ENCODE data around the gene RACK1. TPM values are rescaled to one million over a fixed set of nuclear protein-coding genes. Genes with fewer than 3 reads are reported as not detected.
A peak's percentile ranks its signal among the peaks of the same experiment; 100 is the strongest.

The RACK1 gene
- total and polyA plus RNA-seq, 2 of the 13 experiments (the other 11 are each of a cell fraction or from before 2014, with no cell fraction given) = 2,514 to 6,141 TPM

GRCh38 chr5:181235689-181236366 lies 7.9 kb downstream of the RACK1 start (continued):
- TF ChIP-seq HOXA7 (CRISPR knock-in tag; IDR thresholded peaks at IDR 0.05) (no peak; the same call in 1 of the 2 replicates), ZFP37 (CRISPR knock-in tag; IDR thresholded peaks at IDR 0.05; ENCODE audit: borderline replicate concordance) (no peak), RBM22 (optimal IDR thresholded peaks at IDR 0.05; ENCODE audit: low read length) (peak; percentile 99), PTBP1 (IDR thresholded peaks at IDR 0.05; ENCODE audit: low read depth, low read length, poor library complexity, severe bottlenecking) (no peak)
- TF ChIP-seq, protein P1, sequence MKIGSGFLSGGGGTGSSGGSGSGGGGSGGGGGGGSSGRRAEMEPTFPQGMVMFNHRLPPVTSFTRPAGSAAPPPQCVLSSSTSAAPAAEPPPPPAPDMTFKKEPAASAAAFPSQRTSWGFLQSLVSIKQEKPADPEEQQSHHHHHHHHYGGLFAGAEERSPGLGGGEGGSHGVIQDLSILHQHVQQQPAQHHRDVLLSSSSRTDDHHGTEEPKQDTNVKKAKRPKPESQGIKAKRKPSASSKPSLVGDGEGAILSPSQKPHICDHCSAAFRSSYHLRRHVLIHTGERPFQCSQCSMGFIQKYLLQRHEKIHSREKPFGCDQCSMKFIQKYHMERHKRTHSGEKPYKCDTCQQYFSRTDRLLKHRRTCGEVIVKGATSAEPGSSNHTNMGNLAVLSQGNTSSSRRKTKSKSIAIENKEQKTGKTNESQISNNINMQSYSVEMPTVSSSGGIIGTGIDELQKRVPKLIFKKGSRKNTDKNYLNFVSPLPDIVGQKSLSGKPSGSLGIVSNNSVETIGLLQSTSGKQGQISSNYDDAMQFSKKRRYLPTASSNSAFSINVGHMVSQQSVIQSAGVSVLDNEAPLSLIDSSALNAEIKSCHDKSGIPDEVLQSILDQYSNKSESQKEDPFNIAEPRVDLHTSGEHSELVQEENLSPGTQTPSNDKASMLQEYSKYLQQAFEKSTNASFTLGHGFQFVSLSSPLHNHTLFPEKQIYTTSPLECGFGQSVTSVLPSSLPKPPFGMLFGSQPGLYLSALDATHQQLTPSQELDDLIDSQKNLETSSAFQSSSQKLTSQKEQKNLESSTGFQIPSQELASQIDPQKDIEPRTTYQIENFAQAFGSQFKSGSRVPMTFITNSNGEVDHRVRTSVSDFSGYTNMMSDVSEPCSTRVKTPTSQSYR (CRISPR knock-in tag; IDR thresholded peaks at IDR 0.05; ENCODE audit: borderline replicate concordance) = no peak

DNA sequence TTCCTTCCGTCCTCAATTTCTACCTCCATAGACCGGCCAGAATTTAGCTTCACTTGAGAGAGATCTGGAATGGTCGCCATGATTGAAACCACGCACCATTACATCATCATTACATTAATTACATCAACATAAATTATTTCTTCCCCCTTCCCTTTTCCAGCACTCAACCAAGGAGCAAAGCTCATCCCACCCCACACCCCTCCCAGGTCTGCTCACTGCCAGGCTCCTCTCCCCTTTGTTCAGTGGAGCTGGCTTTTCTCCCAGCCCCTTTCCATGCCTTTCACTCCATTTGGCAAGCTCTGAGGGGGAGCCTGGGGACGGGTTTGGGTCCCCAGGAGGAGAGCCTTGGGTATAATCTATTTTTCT lies 8.4 kb downstream of the RACK1 start:
- intact Hi-C loops (cut with micrococcal nuclease; ENCODE audit: unreplicated experiment) = no loop called here
- peaks cover 42% of the 10 kb centered on the region for H4K20me1 ChIP-seq (ENCODE audit: insufficient read depth, low read length)
- TSS peak; percentile 39 for BruUV-seq (replicated peaks)
- no peak overlapping the region for H3K4me2 ChIP-seq (ENCODE audit: low read depth, low read length)
- no peak for FAIRE-seq
- no peak overlapping the region for H2AFZ ChIP-seq (ENCODE audit: low read length)
- H3K36me3 ChIP-seq (replicated peaks in 1 of 2; ENCODE audit: control insufficient read depth in 1 of 2, insufficient read depth in 2 of 2, low read length in 2 of 2) = peaks cover 35 to 78% of the 10 kb centered on the region in 2 experiments
- no peak overlapping the region for H3K4me3 ChIP-seq (replicated peaks in 1 of 3; ENCODE audit: insufficient read depth in 1 of 3, low read depth in 2 of 3, low read length in 3 of 3)
- peak overlapping the region; percentile 24 for H3K27ac ChIP-seq (ENCODE audit: extremely low read length, insufficient read depth, low read length)
- ATAC-seq = peak; percentile 2; the same call in 1 of the 3 replicates
- DNase-seq (ENCODE audit: low spot score) = no peak
- POLR2A ChIA-PET = interaction anchor here (1.8 to 4.3 kb wide), 3 partner anchors 9 to 44 kb away, joined by 5 to 41 read pairs (median 25); partner anchors contain the start of genes RACK1 and TRIM41
- CTCF ChIA-PET (ENCODE audit: low intra/inter-chr PET ratio, low total read pairs) = no interaction called here
- in situ Hi-C loops (cut with HindIII; ENCODE audit: extremely low pct_ligation_motif_present, low pct_unique_long_range_greater_than_20kb) = no loop called here
- TF ChIP-seq ATF7 (IDR thresholded peaks at IDR 0.05) = peak; percentile 91
- TF ChIP-seq ATF7 (CRISPR knock-in tag; IDR thresholded peaks at IDR 0.05) = no peak
- TF ChIP-seq HOXD1 (CRISPR knock-in tag; IDR thresholded peaks at IDR 0.05) = no peak
- no peak for TF ChIP-seq REPIN1 (CRISPR knock-in tag; IDR thresholded peaks at IDR 0.05; ENCODE audit: borderline replicate concordance, low read depth)
- TF ChIP-seq ZNF709 (CRISPR knock-in tag; IDR thresholded peaks at IDR 0.05) = no peak
- TF ChIP-seq EP300 (IDR thresholded peaks at IDR 0.05; ENCODE audit: low read depth in 2 of 2, low read length in 2 of 2) = no peak
- TF ChIP-seq EP300 (CRISPR knock-in tag; IDR thresholded peaks at IDR 0.05; ENCODE audit: borderline replicate concordance) = no peak
- TF ChIP-seq MXD4 (CRISPR knock-in tag; IDR thresholded peaks at IDR 0.05) = no peak
- TF ChIP-seq, protein P2, sequence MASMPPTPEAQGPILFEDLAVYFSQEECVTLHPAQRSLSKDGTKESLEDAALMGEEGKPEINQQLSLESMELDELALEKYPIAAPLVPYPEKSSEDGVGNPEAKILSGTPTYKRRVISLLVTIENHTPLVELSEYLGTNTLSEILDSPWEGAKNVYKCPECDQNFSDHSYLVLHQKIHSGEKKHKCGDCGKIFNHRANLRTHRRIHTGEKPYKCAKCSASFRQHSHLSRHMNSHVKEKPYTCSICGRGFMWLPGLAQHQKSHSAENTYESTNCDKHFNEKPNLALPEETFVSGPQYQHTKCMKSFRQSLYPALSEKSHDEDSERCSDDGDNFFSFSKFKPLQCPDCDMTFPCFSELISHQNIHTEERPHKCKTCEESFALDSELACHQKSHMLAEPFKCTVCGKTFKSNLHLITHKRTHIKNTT (CRISPR knock-in tag; IDR thresholded peaks at IDR 0.05) = no peak
- TF ChIP-seq ZNF788 (CRISPR knock-in tag; IDR thresholded peaks at IDR 0.05; ENCODE audit: borderline replicate concordance) = no peak
- TF ChIP-seq ZFP41 (CRISPR knock-in tag; IDR thresholded peaks at IDR 0.05; ENCODE audit: borderline replicate concordance) = no peak
- TF ChIP-seq HOXA5 (CRISPR knock-in tag; IDR thresholded peaks at IDR 0.05) = 0 out of 2 replicates have a peak, but pooled peaks have one; percentile 30
- no peak for TF ChIP-seq MYPOP (CRISPR knock-in tag; IDR thresholded peaks at IDR 0.05)
- peaks cover 21% of the 10 kb centered on the region; the same call in 1 of the 2 replicates for H3K4me1 ChIP-seq (ENCODE audit: insufficient read depth, low read length)
- 85% methylated on average over 5 of the region's 5 CpGs for WGBS (ENCODE audit: low lambda C conversion rate)
- no peak overlapping the region for H3K9ac ChIP-seq (ENCODE audit: insufficient read depth, low read depth, low read length)
- H3K27me3 ChIP-seq (ENCODE audit: control insufficient read depth in 1 of 2, insufficient read depth in 2 of 2, low read length in 2 of 2) = no peaks in the 10 kb centered on the region
- no peaks in the 10 kb centered on the region for H3K9me3 ChIP-seq (ENCODE audit: low read length)
- no peaks in the 10 kb centered on the region for H3K79me2 ChIP-seq (ENCODE audit: insufficient read depth, low read length)

Data from HepG2 (cell line).